ENCODE data around the gene HVCN1.

GRCh38 chr12:110640275-110641025, 48.5 kb downstream of the HVCN1 start:
- no peak for TF ChIP-seq CTCF (conservative IDR thresholded peaks at IDR 0.05; ENCODE audit: low read depth, low read length)
- TF ChIP-seq EZH2phosphoT487 (IDR thresholded peaks at IDR 0.05; ENCODE audit: borderline replicate concordance, low read length), result no peak
- no peak for TF ChIP-seq EZH2 (IDR thresholded peaks at IDR 0.05; ENCODE audit: low read length, unreplicated experiment)
